ENCODE results near the gene NEDD4L. TPM values are rescaled to one million over a fixed set of nuclear protein-coding genes. Genes with fewer than 3 reads are reported as not detected.

The NEDD4L gene
- total and polyA plus RNA-seq, 10 of the 15 experiments (the other 5 are each of a cell fraction or from before 2014, with no cell fraction given) = 7.4 to 24.0 (median 17.7) TPM

GRCh38 chr18:58177896-58178470 lies 134.0 kb downstream of the NEDD4L start (continued):
- TF ChIP-seq ZBTB40 (IDR thresholded peaks at IDR 0.05; ENCODE audit: borderline replicate concordance) (no peak), ESRRA (IDR thresholded peaks at IDR 0.05; ENCODE audit: low read length) (no peak), MTA3 (IDR thresholded peaks at IDR 0.05; ENCODE audit: borderline replicate concordance, low read length) (no peak), KAT2A (conservative IDR thresholded peaks at IDR 0.05; ENCODE audit: control insufficient read depth, low read depth, low read length) (no peak), RBBP5 (conservative IDR thresholded peaks at IDR 0.05) (no peak)

GRCh38 chr18:58178511-58178910 lies 134.5 kb downstream of the NEDD4L start:
- in situ Hi-C loops (cut with MboI) = no loop called here
- Histone ChIP-seq H3K27ac (ENCODE audit: control insufficient read depth, insufficient read depth) (no peak overlapping the region), H3K4me2 (ENCODE audit: control insufficient read depth, insufficient read depth) (no peak overlapping the region), H2AFZ (ENCODE audit: control insufficient read depth, low read depth, low read length) (no peak overlapping the region), H3K36me3 (ENCODE audit: control insufficient read depth in 2 of 2, insufficient read depth in 2 of 2, low read length in 1 of 2) (no peaks in the 10 kb centered on the region), H3K4me1 (ENCODE audit: control insufficient read depth, insufficient read depth, low read length) (no peaks in the 10 kb centered on the region), H3K9me3 (replicated peaks; ENCODE audit: control insufficient read depth, insufficient read depth, low read length) (no peaks in the 10 kb centered on the region), H3K4me3 (no peak overlapping the region), H3K27me3 (replicated peaks in 1 of 2; ENCODE audit: control insufficient read depth in 2 of 2, insufficient read depth in 2 of 2, low read length in 1 of 2) (no peaks in the 10 kb centered on the region), H4K20me1 (ENCODE audit: control insufficient read depth, insufficient read depth) (no peaks in the 10 kb centered on the region), H3K79me2 (ENCODE audit: control insufficient read depth, insufficient read depth, low read length) (no peaks in the 10 kb centered on the region), H3K9ac (ENCODE audit: control insufficient read depth, insufficient read depth, low read length) (no peak overlapping the region)
- TF ChIP-seq RFX5 (IDR thresholded peaks at IDR 0.05; ENCODE audit: low read depth, low read length) (no peak), STAT1 (conservative IDR thresholded peaks at IDR 0.05) (no peak), CBX5 (IDR thresholded peaks at IDR 0.05; ENCODE audit: low read depth) (no peak), E2F8 (IDR thresholded peaks at IDR 0.05; ENCODE audit: low read depth, partially characterized antibody) (no peak)
- ChIA-PET SMC1A (ENCODE audit: uncharacterized antibody, unreplicated experiment) (interaction anchor here (1.2 to 1.6 kb wide), 3 partner anchors 17 to 548 kb away, joined by 3 to 4 read pairs (median 3); no protein-coding TSS in a partner anchor), CTCF (interaction anchor here (0.7 to 2.9 kb wide), 6 partner anchors 11 to 585 kb away, joined by 3 to 11 read pairs (median 5); partner anchors contain the start of gene NEDD4L), POLR2A (no interaction called here), RAD21 (ENCODE audit: unreplicated experiment) (interaction anchor here (1.2 kb wide), 1 partner anchor 219 kb away, joined by 3 read pairs; no protein-coding TSS in a partner anchor)
- BruUV-seq (replicated peaks) = no TSS peak
- no peak for FAIRE-seq
- ATAC-seq = no peak
- no peak for DNase-seq (ENCODE audit: low read depth, low spot score)
- WGBS (ENCODE audit: insufficient coverage, insufficient replicate concordance, low lambda C conversion rate, missing lambda C conversion rate) = 61% methylated on average over 8 of the region's 8 CpGs
- intact Hi-C loops (cut with micrococcal nuclease; ENCODE audit: unreplicated experiment) = no loop called here
